Measurements from ENCODE around the gene DDB1. TPM values are rescaled to one million over a fixed set of nuclear protein-coding genes. Genes with fewer than 3 reads are reported as not detected.

The DDB1 gene
- total and polyA plus RNA-seq, 10 of the 15 experiments (the other 5 are each of a cell fraction or from before 2014, with no cell fraction given): 136 to 272 (median 216) TPM

- Histone ChIP-seq H3K27ac (ENCODE audit: control insufficient read depth, insufficient read depth) (no peak overlapping the region), H3K27me3 (replicated peaks in 1 of 2; ENCODE audit: control insufficient read depth in 2 of 2, insufficient read depth in 2 of 2, low read length in 1 of 2) (no peaks in the 10 kb centered on the region), H3K9ac (ENCODE audit: control insufficient read depth, insufficient read depth, low read length) (no peak overlapping the region), H3K36me3 (ENCODE audit: control insufficient read depth in 2 of 2, insufficient read depth in 2 of 2, low read length in 1 of 2) (peaks cover 17 to 20% of the 10 kb centered on the region in 2 experiments), H3K4me3 (no peak overlapping the region), H3K4me2 (ENCODE audit: control insufficient read depth, insufficient read depth) (no peak overlapping the region), H3K4me1 (ENCODE audit: control insufficient read depth, insufficient read depth, low read length) (no peaks in the 10 kb centered on the region), H2AFZ (ENCODE audit: control insufficient read depth, low read depth, low read length) (no peak overlapping the region), H4K20me1 (ENCODE audit: control insufficient read depth, insufficient read depth) (no peaks in the 10 kb centered on the region), H3K9me3 (replicated peaks; ENCODE audit: control insufficient read depth, insufficient read depth, low read length) (no peaks in the 10 kb centered on the region), H3K79me2 (ENCODE audit: control insufficient read depth, insufficient read depth, low read length) (peaks cover 3% of the 10 kb centered on the region)
- RAD21 ChIA-PET (ENCODE audit: unreplicated experiment): interaction anchor here (2.3 kb wide), 1 partner anchor 14 kb away, joined by 8 read pairs; no protein-coding TSS in a partner anchor
- intact Hi-C loops (cut with micrococcal nuclease; ENCODE audit: unreplicated experiment): no loop called here
- no peak for TF ChIP-seq STAT3 (IDR thresholded peaks at IDR 0.05; ENCODE audit: low read depth, low read length)
- no peak for TF ChIP-seq IKZF2 (IDR thresholded peaks at IDR 0.05)
- TF ChIP-seq CHD1 (IDR thresholded peaks at IDR 0.05; ENCODE audit: low read depth, low read length): no peak
- no peak for TF ChIP-seq BMI1 (IDR thresholded peaks at IDR 0.05; ENCODE audit: borderline replicate concordance)
- no peak for TF ChIP-seq YBX1 (IDR thresholded peaks at IDR 0.05)
- TF ChIP-seq, protein P1, sequence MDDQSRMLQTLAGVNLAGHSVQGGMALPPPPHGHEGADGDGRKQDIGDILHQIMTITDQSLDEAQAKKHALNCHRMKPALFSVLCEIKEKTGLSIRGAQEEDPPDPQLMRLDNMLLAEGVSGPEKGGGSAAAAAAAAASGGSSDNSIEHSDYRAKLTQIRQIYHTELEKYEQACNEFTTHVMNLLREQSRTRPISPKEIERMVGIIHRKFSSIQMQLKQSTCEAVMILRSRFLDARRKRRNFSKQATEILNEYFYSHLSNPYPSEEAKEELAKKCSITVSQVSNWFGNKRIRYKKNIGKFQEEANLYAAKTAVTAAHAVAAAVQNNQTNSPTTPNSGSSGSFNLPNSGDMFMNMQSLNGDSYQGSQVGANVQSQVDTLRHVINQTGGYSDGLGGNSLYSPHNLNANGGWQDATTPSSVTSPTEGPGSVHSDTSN (IDR thresholded peaks at IDR 0.05; ENCODE audit: insufficient replicate concordance, low read depth, low read length): no peak
- no peak for TF ChIP-seq EGR1 (IDR thresholded peaks at IDR 0.05; ENCODE audit: borderline replicate concordance in 1 of 2, low read depth in 2 of 2, low read length in 2 of 2)
- TF ChIP-seq POLR2AphosphoS2 (IDR thresholded peaks at IDR 0.05; ENCODE audit: low read depth, low read length): no peak
- TF ChIP-seq MTA3 (IDR thresholded peaks at IDR 0.05; ENCODE audit: borderline replicate concordance, low read length): no peak
- no peak for TF ChIP-seq MXI1 (IDR thresholded peaks at IDR 0.05; ENCODE audit: low read depth, low read length)
- TF ChIP-seq, protein P2, sequence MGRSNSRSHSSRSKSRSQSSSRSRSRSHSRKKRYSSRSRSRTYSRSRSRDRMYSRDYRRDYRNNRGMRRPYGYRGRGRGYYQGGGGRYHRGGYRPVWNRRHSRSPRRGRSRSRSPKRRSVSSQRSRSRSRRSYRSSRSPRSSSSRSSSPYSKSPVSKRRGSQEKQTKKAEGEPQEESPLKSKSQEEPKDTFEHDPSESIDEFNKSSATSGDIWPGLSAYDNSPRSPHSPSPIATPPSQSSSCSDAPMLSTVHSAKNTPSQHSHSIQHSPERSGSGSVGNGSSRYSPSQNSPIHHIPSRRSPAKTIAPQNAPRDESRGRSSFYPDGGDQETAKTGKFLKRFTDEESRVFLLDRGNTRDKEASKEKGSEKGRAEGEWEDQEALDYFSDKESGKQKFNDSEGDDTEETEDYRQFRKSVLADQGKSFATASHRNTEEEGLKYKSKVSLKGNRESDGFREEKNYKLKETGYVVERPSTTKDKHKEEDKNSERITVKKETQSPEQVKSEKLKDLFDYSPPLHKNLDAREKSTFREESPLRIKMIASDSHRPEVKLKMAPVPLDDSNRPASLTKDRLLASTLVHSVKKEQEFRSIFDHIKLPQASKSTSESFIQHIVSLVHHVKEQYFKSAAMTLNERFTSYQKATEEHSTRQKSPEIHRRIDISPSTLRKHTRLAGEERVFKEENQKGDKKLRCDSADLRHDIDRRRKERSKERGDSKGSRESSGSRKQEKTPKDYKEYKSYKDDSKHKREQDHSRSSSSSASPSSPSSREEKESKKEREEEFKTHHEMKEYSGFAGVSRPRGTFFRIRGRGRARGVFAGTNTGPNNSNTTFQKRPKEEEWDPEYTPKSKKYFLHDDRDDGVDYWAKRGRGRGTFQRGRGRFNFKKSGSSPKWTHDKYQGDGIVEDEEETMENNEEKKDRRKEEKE (IDR thresholded peaks at IDR 0.05): no peak
- TF ChIP-seq GABPA (IDR thresholded peaks at IDR 0.05; ENCODE audit: low read depth): no peak
- no peak for TF ChIP-seq POU2F2 (IDR thresholded peaks at IDR 0.05; ENCODE audit: borderline replicate concordance, low read depth, low read length)
- no peak for TF ChIP-seq RAD51 (IDR thresholded peaks at IDR 0.05)
- TF ChIP-seq IRF4 (IDR thresholded peaks at IDR 0.05; ENCODE audit: low read depth, low read length): no peak
- TF ChIP-seq ZNF622 (IDR thresholded peaks at IDR 0.05): no peak
- POLR2A ChIA-PET: interaction anchor here (1.5 kb wide), 1 partner anchor 11 kb away, joined by 3 read pairs; no protein-coding TSS in a partner anchor
- no TSS peak for BruUV-seq (replicated peaks)
- in situ Hi-C loops (cut with MboI): no loop called here
- CTCF ChIA-PET: no interaction called here
- DNase-seq (ENCODE audit: low read depth, low spot score) (no peak), ATAC-seq (no peak), FAIRE-seq (no peak)
- SMC1A ChIA-PET (ENCODE audit: uncharacterized antibody, unreplicated experiment): no interaction called here
- WGBS (ENCODE audit: insufficient coverage, insufficient replicate concordance, low lambda C conversion rate, missing lambda C conversion rate): 83% methylated on average over 1 of the region's 1 CpG
Observed at GRCh38 chr11:61350336-61350735, 17.4 kb upstream of the DDB1 start.

All from GM12878 (cell line).